HG03175 (cell line): ENCODE measurements around the gene ZBTB22.
"Not testable (repeated sequence)": the region's sequence is repeated elsewhere in the genome, so short reads cannot be mapped to it uniquely, and the experiment has no call there.

Experiments used
- ATAC-seq: cut with Tn5 transposase; IDR thresholded peaks from one replicate; pipeline ENCODE4 v1.9.1; 2021; ENCODE audit warnings: mild to moderate bottlenecking, moderate library complexity; ENCODE audit not compliant: unreplicated experiment

Gene ZBTB22

GRCh38 chr6:33317669-33318425 lies at the start of gene ZBTB22:
TSS of gene ZBTB22 (minus strand) at chr6:33317744. CDS start at chr6:33316916, 828 bp downstream.
- ATAC-seq: peak; percentile 57

- ATAC-seq: no peak
These were observed 49.6 kb upstream of the ZBTB22 start for GRCh38 chr6:33367009-33367714.

- not testable (repeated sequence) for ATAC-seq
These were observed 47.8 kb upstream of the ZBTB22 start for GRCh38 chr6:33365206-33365971.

- not testable (repeated sequence) for ATAC-seq
These were observed 47.1 kb upstream of the ZBTB22 start for GRCh38 chr6:33364475-33365205.

- not testable (repeated sequence) for ATAC-seq
These were observed 45.9 kb upstream of the ZBTB22 start for GRCh38 chr6:33363486-33363885.

GRCh38 chr6:33359331-33359730 lies 41.8 kb upstream of the ZBTB22 start:
- no peak for ATAC-seq

GRCh38 chr6:33357160-33357871 lies 39.8 kb upstream of the ZBTB22 start:
- not testable (repeated sequence) for ATAC-seq

- no peak for ATAC-seq
These were observed 38.8 kb upstream of the ZBTB22 start for GRCh38 chr6:33356295-33356694.

- not testable (repeated sequence) for ATAC-seq
These were observed 38.3 kb upstream of the ZBTB22 start for GRCh38 chr6:33355860-33356259.

- no peak for ATAC-seq
These were observed 30.3 kb upstream of the ZBTB22 start for GRCh38 chr6:33347816-33348215.

- not testable (repeated sequence) for ATAC-seq
These were observed 29.4 kb upstream of the ZBTB22 start for GRCh38 chr6:33346972-33347371.

GRCh38 chr6:33344701-33345697 lies 27.5 kb upstream of the ZBTB22 start:
- peak; percentile 20 for ATAC-seq

GRCh38 chr6:33343953-33344611 lies 26.5 kb upstream of the ZBTB22 start:
- ATAC-seq: peak; percentile 57

- not testable (repeated sequence) for ATAC-seq
These were observed 26.0 kb upstream of the ZBTB22 start for GRCh38 chr6:33343606-33343952.

GRCh38 chr6:33339193-33339592 lies 21.6 kb upstream of the ZBTB22 start:
- ATAC-seq: no peak

- no peak for ATAC-seq
These were observed 19.0 kb upstream of the ZBTB22 start for GRCh38 chr6:33336495-33336894.

GRCh38 chr6:33335916-33336315 lies 18.4 kb upstream of the ZBTB22 start:
- no peak for ATAC-seq

GRCh38 chr6:33333666-33334065 lies 16.1 kb upstream of the ZBTB22 start:
- no peak for ATAC-seq
